GM12865 (cell line): ENCODE data around the gene CYGB.
"Not testable (repeated sequence)": the region's sequence is repeated elsewhere in the genome, so short reads cannot be mapped to it uniquely, and the experiment has no call there.

Experiments
- DNase-seq: peaks from one replicate; pipeline ENCODE4 v3.0.0; 2010; ENCODE audit warnings: low read depth
- H3K4me3 ChIP-seq: 2 replicates; pipeline ENCODE4 v1.5.1; 2011; ENCODE audit warnings: mild to moderate bottlenecking, low read depth, low read length, control low read depth
- TF ChIP-seq, protein P1 (sequence below): IDR thresholded peaks from 2 replicates; pipeline ENCODE4 v1.5.1; 2011; ENCODE audit warnings: low read length, control low read depth, low read depth, inconsistent platforms; ENCODE audit not compliant: insufficient read depth; ENCODE audit errors: missing control alignments

CYGB gene

DNA sequence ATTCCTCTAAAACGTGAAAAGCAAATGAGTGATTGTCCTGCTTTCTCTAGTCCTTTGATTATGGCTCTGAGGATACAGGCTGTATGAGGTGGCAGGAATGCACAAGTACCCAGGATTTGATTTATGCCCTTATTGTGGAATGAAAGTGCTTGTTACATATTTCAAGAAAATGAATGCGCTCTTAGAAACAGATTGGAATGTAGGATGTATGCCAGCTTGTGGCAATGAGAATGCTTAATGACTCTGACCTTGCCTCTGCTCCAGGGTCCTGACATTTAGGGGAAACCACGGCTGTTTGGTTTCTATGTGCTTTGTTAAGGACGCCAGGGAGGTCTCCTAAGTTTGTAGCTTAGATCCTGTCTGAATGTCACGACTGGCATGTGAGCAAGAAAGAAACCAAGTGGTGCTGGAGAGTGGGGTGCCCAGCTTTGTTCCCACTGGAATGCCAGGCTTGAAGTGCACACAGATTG, 24.3 kb upstream of the CYGB start:
- TF ChIP-seq, protein P1, sequence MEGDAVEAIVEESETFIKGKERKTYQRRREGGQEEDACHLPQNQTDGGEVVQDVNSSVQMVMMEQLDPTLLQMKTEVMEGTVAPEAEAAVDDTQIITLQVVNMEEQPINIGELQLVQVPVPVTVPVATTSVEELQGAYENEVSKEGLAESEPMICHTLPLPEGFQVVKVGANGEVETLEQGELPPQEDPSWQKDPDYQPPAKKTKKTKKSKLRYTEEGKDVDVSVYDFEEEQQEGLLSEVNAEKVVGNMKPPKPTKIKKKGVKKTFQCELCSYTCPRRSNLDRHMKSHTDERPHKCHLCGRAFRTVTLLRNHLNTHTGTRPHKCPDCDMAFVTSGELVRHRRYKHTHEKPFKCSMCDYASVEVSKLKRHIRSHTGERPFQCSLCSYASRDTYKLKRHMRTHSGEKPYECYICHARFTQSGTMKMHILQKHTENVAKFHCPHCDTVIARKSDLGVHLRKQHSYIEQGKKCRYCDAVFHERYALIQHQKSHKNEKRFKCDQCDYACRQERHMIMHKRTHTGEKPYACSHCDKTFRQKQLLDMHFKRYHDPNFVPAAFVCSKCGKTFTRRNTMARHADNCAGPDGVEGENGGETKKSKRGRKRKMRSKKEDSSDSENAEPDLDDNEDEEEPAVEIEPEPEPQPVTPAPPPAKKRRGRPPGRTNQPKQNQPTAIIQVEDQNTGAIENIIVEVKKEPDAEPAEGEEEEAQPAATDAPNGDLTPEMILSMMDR: no peak
- DNase-seq: no peak
- no peak overlapping the region; the same call in 1 of the 2 replicates for H3K4me3 ChIP-seq

DNA sequence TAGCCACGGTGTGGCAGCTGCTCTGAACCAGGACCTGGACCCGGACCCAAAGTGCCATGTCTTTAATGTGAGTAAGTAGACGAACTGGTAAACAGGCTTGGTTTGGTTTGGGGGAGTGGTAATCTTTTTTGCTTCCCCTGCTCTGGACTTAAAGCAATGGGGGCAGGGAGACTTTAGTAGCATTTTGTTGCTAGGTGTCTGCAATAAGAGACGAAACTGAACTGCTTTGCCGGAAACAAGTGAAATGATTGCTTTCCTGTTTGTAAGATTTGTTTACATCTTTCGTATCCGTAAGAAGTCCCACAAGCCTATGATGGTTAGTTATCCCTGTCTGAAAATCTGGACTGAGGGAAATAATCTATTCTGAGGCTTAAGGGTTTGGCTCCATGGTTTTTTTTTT, 23.8 kb upstream of the CYGB start:
- H3K4me3 ChIP-seq: peak overlapping the region; percentile 91
- TF ChIP-seq, protein P1: no peak
- peak; percentile 77 for DNase-seq

DNA sequence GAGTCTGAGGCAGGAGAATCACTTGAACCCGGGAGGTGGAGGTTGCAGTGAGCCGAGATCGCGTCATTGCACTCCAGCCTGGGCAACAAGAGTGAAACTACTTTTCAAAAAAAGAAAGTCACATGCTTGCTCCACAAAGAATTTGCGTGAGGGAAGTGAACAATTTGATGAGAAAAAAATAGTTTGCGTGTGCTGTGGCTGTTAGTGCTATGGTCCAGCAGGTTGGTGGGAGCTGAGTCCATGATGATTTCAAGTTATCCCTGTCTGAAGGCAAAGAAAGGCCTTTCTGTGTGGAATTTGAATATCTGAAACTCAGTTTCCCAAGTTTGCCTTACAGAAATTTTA, 23.3 kb upstream of the CYGB start:
- TF ChIP-seq, protein P1: no peak
- peak; percentile 43 for DNase-seq
- H3K4me3 ChIP-seq: peak overlapping the region; percentile 91

DNA sequence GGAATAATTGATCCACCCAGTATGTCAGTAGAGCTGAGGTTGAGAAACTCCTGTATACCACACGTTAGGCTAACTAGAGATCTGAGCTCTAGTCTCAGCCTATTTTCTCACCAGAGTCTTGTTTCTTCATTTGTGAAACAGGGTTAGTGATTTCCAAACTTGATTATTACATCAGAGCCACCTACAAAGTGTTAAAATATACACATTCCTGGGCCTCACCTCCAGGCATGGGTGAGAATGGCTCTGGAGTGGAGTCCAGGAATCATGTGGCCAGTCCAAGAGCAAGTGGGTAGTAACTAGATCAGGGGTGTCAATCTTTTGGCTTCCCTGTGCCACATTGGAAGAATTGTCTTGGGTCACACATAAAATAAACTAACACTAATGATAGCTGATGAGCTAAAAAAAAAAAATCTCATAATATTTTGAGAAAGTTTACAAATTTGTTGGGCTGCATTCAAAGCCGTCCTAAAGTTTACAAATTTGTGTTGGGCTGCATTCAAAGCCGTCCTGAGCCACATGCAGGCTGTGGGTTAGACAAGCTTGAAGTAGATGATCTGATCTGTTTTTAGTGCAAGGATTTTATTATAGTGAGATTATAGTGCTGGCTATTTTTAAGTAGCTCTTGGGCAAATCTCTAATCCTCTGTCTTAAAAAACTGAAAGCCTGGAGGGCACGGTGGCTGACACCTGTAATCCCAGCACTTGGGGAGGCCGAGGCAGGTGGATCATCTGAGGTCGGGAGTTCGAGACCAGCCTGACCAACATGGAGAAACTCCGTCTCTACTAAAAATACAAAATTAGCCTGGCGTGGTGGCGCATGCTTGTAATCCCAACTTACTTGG, 22.7 kb upstream of the CYGB start:
- H3K4me3 ChIP-seq: peak overlapping the region; percentile 91
- peak; percentile 25 for DNase-seq
- TF ChIP-seq, protein P1: no peak

DNA sequence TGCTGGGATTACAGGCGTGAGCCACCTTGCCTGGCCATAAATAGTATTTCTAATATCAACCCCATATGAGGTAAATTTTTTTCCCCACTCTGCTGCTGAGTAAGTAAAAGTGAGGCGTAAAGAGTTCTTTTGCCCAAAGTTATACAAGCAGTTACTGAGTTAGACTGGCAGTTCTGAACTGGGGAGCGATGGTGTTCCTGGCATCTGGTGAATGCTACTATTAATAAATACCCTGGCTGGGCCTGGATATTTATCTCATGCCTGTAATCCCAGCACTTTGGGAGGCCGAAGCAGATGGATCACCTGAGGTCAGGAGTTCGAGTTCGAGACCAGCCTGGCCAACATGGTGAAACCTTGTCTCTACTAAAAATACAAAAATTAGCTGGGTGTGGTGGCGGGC, 22.0 kb upstream of the CYGB start:
- DNase-seq: not testable (repeated sequence)
- peak overlapping the region; percentile 91 for H3K4me3 ChIP-seq

DNA sequence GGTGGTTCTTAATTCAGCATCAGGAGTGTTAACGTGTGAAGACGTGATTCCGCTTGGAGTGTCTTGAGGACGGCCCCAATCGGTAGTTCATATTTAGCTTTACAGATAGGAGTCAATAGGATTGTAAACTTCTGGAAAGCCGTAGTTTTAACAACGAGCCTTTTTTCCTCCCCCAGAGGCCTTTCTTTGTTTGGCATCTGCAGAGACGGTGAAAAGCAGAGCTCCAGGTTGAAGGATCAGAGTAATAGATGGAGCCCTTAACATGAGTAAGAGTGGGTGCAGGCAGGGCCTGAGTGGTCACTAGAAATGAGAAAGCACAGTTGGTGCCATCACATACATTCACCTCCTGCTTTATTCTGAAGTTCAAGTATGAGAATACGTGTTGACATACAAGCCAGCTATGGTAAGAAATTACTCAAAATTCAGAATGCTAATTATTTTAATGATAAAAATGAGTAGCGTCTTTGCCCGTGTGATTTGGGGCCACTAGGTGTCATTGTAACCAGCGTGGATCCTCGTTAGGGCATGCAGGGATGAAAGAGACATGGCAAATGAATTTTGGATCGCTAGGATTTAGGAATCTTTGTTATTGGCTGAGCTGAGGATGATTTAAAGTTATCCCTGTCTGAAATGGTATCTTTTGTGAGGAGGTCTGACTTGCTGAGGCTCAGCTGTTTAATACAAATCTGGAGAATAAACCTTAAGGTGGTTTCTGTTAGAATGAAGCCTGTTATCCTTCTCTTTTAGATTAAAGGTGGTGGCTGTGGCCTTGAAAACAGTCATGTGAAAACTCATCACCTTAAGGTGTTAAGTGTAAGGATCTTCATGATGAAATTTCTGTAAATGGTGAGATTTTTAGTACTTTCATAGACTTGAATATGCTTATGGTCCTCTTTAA, 20.9 kb upstream of the CYGB start:
- DNase-seq: peak; percentile 31
- H3K4me3 ChIP-seq: peak overlapping the region; percentile 91
- TF ChIP-seq, protein P1: peak; percentile 47

DNA sequence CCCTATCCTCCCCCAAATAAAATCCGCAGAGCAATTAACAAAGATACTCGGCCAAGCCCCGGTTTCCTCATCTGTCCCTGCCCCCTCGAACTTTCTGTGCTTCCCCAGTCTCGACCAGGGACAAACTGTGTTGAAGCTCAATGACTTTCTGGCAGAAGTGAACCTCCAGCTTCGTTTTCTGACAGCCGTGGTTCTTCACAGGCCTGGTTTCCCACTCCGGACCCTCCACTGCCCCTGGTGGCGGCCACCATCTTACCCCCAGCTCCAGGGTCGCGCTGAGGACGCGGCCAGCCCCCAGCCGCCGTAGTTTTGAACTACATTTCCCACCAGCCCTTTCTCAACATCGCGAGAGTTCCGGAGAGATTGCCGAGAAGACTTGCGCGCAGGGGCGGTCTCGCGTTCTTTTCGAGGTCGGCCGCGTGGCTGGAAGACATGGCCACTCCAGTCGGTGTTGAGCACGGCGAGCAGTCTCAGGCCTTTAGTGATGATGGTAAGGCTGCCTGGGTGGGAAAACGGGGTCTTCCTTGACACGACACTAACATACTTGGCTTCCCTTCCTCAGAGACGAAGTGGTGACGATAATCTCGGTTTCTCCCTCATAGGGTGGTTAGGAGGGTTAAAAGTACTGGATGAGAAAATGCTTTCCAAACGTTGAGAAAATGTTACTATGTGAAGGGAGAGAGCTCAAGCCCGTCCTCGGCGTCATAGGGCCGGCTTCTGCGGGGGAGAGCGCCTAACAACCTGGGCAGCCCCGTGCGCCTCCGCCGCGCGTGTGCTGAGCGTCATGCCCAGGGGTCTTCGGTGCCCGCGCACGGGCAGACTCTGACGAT, 20.1 kb upstream of the CYGB start:
- peak overlapping the region; percentile 91 for H3K4me3 ChIP-seq
- DNase-seq: peak; percentile 98
- TF ChIP-seq, protein P1: peak; percentile 74
